ENCODE data around the gene ENAH.

GRCh38 chr1:225523263-225523950 lies 129.5 kb downstream of the ENAH start:
- TF ChIP-seq EZH2 (IDR thresholded peaks at IDR 0.05; ENCODE audit: low read depth, unreplicated experiment) (no peak), CREB1 (CRISPR knock-in tag; IDR thresholded peaks at IDR 0.05; ENCODE audit: low read depth) (no peak), CTCF (conservative IDR thresholded peaks at IDR 0.05; ENCODE audit: low read depth in 2 of 2) (no peak)
